Esophagus muscularis mucosa (tissue), 4 donors: ENCODE data around the gene GDF9. TPM values are rescaled to one million over a fixed set of nuclear protein-coding genes. Genes with fewer than 3 reads are reported as not detected.

ENCODE experiments used
- DNase-seq: peaks from one replicate; pipeline ENCODE4 v3.0.0-alpha.2; 2017; ENCODE audit errors: extremely low spot score
- H3K27ac ChIP-seq, 4 donors: fragments of 200-600 bp; sonication (generic); replicated peaks in 1 of 4; 1 replicate in 3 of 4; 2 replicates in 1 of 4; pipeline ENCODE4 v1.5.1; 2016 to 2019; ENCODE audit warnings: mild to moderate bottlenecking in 1 of 4
- H3K27me3 ChIP-seq, 4 donors: fragments of 200-600 bp; sonication (generic); one replicate each; pipeline versions ENCODE4 v1.5.1 to v1.6.0; 2016 to 2019
- H3K36me3 ChIP-seq, 4 donors: fragments of 200-600 bp; sonication (generic); one replicate each; pipeline ENCODE4 v1.5.1; 2016 to 2019
- H3K4me1 ChIP-seq, 4 donors: fragments of 200-600 bp; sonication (generic); one replicate each; pipeline ENCODE4 v1.5.1; 2016 to 2019
- H3K4me3 ChIP-seq, 4 donors: fragments of 200-600 bp; sonication (generic); 1 replicate in 2 of 4; 2 replicates in 2 of 4; pipeline ENCODE4 v1.5.1; 2016 to 2019; ENCODE audit warnings: mild to moderate bottlenecking in 4 of 4, moderate library complexity in 1 of 4
- H3K9me3 ChIP-seq, 4 donors: fragments of 200-600 bp; sonication (generic); 1 replicate in 3 of 4; 2 replicates in 1 of 4; pipeline ENCODE4 v1.5.1; 2016 to 2019
- CTCF ChIP-seq, 3 experiments: fragments of 200-600 bp in 2 of 3; fragments of 450-650 bp in 1 of 3; sonication (generic) in 2 of 3; IDR thresholded peaks; one replicate each; pipeline ENCODE4 v1.5.1; 2017 to 2019; ENCODE audit warnings: antibody characterized with exemption in 3 of 3, mild to moderate bottlenecking in 2 of 3, moderate library complexity in 1 of 3
- EP300 ChIP-seq: sonication (generic); formaldehyde crosslinking; IDR thresholded peaks from one replicate; pipeline ENCODE4 v1.6.1; 2017; ENCODE audit warnings: antibody characterized with exemption
- POLR2A ChIP-seq: fragments of 450-650 bp; IDR thresholded peaks from one replicate; pipeline ENCODE4 v1.6.1; 2017; ENCODE audit warnings: antibody characterized with exemption, moderate library complexity, mild to moderate bottlenecking, low read depth
- POLR2AphosphoS5 ChIP-seq, 2 donors: sonication (generic); formaldehyde crosslinking; IDR thresholded peaks; one replicate each; pipeline ENCODE4 v1.6.1; 2017; ENCODE audit warnings: antibody characterized with exemption in 2 of 2
- WGBS: methylation state at CpG from one replicate; pipeline ENCODE4 v1.1.5; 2018; 5-methylcytosine and 5-hydroxymethylcytosine counted together
- intact Hi-C: fragments of 100-400 bp; cut with DNase I; formaldehyde crosslinking; loops from one replicate; pipeline ENCODE4 v1.15.1; 2023
- total RNA-seq, 4 donors: library from RNA; depleted of rRNA; stranded (reverse); fragments of >200 nt; gene quantifications; one replicate each; pipeline versions ENCODE4 v1.1.0 to v1.2.1, GENCODE V29; 2016

GDF9 gene
- total RNA-seq, 4 donors from 2014 or later = under 0.01 to 1.4 (median 0.23) TPM; not detected in 1

DNA sequence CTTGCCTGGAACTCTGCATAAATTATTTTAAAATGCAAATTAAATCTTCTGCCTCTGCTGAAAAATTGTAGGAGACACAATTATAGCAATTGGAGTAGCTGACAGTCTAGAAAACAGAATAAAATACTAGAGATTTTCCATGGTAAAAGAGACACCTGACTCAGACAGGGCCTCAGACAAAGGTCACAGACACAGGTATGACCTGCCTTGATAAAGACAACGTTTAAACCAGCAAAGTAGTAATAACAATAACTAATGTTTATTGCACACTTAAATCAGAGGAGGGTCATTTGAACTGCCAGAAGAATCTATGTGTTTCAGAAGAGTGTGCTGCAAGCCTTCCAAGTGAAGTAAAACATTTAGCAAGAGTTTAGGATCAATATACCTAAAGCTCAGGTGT, 49.3 kb downstream of the GDF9 start:
- 80% methylated on average over 1 of the region's 1 CpG for WGBS
- intact Hi-C loops = loop anchor here (10.0 kb wide), 1 partner anchor 62 kb away; no protein-coding TSS in a partner anchor
- Histone ChIP-seq H3K4me1 (peaks cover 14 to 35% (median 32%) of the 10 kb centered on the region in 4 donors), H3K36me3 (no peaks in the 10 kb centered on the region), H3K4me3 (no peak overlapping the region), H3K27me3 (peaks cover 0 to 45% (median 29%) of the 10 kb centered on the region in 4 donors), H3K9me3 (no peaks in the 10 kb centered on the region), H3K27ac (no peak overlapping the region)
- no peak for DNase-seq
- no peak for TF ChIP-seq POLR2AphosphoS5 (IDR thresholded peaks at IDR 0.05)
- no peak for TF ChIP-seq CTCF (IDR thresholded peaks at IDR 0.05)
- TF ChIP-seq POLR2A = no peak
- no peak for TF ChIP-seq EP300

GRCh38 chr5:132816554-132816953, 49.7 kb downstream of the GDF9 start:
- DNase-seq = no peak
- TF ChIP-seq POLR2A (no peak), POLR2AphosphoS5 (IDR thresholded peaks at IDR 0.05) (no peak), EP300 (no peak), CTCF (IDR thresholded peaks at IDR 0.05) (no peak)
- Histone ChIP-seq H3K9me3 (no peaks in the 10 kb centered on the region), H3K4me1 (peaks cover 14 to 35% (median 33%) of the 10 kb centered on the region in 4 donors), H3K4me3 (no peak overlapping the region), H3K27me3 (peaks cover 0 to 49% (median 34%) of the 10 kb centered on the region in 4 donors), H3K27ac (no peak overlapping the region), H3K36me3 (no peaks in the 10 kb centered on the region)
- intact Hi-C loops = loop anchor here (10.0 kb wide), 1 partner anchor 62 kb away; no protein-coding TSS in a partner anchor

DNA sequence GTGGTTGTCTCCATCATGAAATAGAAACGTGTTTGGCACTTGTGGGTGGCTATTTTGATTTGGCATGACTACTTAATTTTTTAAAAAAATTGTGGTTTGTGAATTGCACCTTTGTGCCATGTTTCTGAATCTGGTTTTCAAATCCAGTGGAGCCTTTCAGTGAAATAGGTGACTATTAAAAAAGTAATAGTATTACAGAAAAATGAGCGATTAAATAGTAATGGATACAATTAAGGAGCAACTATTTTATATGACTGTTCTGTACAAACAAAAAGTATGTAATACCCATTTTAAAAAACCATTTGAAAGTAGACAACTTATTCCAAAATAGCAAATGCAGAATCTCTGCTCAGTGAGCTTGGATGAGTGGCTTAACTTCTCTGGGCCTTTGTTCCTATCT, 50.2 kb downstream of the GDF9 start:
- peaks cover 0 to 54% (median 35%) of the 10 kb centered on the region in 4 donors for H3K27me3 ChIP-seq
- TF ChIP-seq POLR2AphosphoS5 (IDR thresholded peaks at IDR 0.05) (no peak), CTCF (IDR thresholded peaks at IDR 0.05) (no peak), EP300 (no peak)
- 94% methylated on average over 2 of the region's 2 CpGs for WGBS

DNA sequence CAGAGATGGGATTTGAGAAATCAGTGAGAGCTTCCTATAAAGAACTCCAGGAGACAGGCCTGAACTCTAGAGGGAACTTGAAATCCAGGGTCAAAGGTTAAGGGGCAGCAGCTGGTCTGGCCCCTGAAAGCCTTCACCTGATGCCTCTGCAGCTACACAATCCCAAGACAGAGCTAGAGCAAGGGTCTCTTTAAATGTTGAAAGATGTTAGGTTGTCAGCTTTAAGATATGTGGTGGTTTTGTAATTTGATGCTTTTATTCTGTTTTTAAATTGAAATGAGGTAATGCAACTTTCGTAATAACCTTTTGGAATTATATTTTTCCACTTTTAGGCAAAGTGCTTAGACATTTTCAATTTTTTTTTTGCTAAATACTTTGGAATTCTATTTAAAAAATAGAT, 50.8 kb downstream of the GDF9 start:
- Histone ChIP-seq H3K27ac (no peak overlapping the region), H3K4me1 (peaks cover 14 to 35% (median 33%) of the 10 kb centered on the region in 4 donors), H3K4me3 (no peak overlapping the region), H3K36me3 (no peaks in the 10 kb centered on the region), H3K9me3 (no peaks in the 10 kb centered on the region), H3K27me3 (peaks cover 0 to 60% (median 35%) of the 10 kb centered on the region in 4 donors)
- no peak for DNase-seq
- no peak for TF ChIP-seq POLR2A
- TF ChIP-seq EP300 = no peak
- no peak for TF ChIP-seq POLR2AphosphoS5 (IDR thresholded peaks at IDR 0.05)
- no peak for TF ChIP-seq CTCF (IDR thresholded peaks at IDR 0.05)
- WGBS = 88% methylated on average over 1 of the region's 1 CpG
- intact Hi-C loops = loop anchor here (10.0 kb wide), 1 partner anchor 61 kb away; no protein-coding TSS in a partner anchor

More for the DNA sequence above, 50.2 kb downstream of the GDF9 start:
- intact Hi-C loops = loop anchor here (10.0 kb wide), 1 partner anchor 61 kb away; no protein-coding TSS in a partner anchor
- peaks cover 14 to 35% (median 33%) of the 10 kb centered on the region in 4 donors for H3K4me1 ChIP-seq
- H3K36me3 ChIP-seq = no peaks in the 10 kb centered on the region
- DNase-seq = no peak
- no peak overlapping the region for H3K27ac ChIP-seq
- no peaks in the 10 kb centered on the region for H3K9me3 ChIP-seq
- no peak overlapping the region for H3K4me3 ChIP-seq
